Neural crest cell (in vitro differentiated cells): ENCODE measurements around the gene CYB5D1. TPM values are rescaled to one million over a fixed set of nuclear protein-coding genes. Genes with fewer than 3 reads are reported as not detected.
A peak's percentile ranks its signal among the peaks of the same experiment; 100 is the strongest.

Experiments used
- DNase-seq: peaks from one replicate; pipeline ENCODE4 v3.0.0; 2021; ENCODE audit warnings: low read depth, mixed read lengths, low spot score
- H3K27ac Mint-ChIP-seq: one replicate; pipeline ENCODE4 v1.8.0; 2021; ENCODE audit warnings: mild to moderate bottlenecking, mixed read lengths; ENCODE audit not compliant: unreplicated experiment
- H3K27me3 Mint-ChIP-seq: 2 replicates; pipeline ENCODE4 v1.8.0; 2021; ENCODE audit warnings: low read depth, mild to moderate bottlenecking, mixed read lengths
- H3K36me3 Mint-ChIP-seq: 2 replicates; pipeline ENCODE4 v1.8.0; 2021; ENCODE audit warnings: low read depth, mild to moderate bottlenecking, mixed read lengths
- H3K4me1 Mint-ChIP-seq: 2 replicates; pipeline ENCODE4 v1.8.0; 2021; ENCODE audit warnings: mixed read lengths
- H3K4me3 Mint-ChIP-seq: one replicate; pipeline ENCODE4 v1.8.0; 2021; ENCODE audit warnings: mild to moderate bottlenecking, mixed read lengths
- H3K9me3 Mint-ChIP-seq: 2 replicates; pipeline ENCODE4 v1.8.0; 2021; ENCODE audit warnings: mixed read lengths
- CTCF ChIP-seq: fragments of 200-600 bp; sonication (generic); conservative IDR thresholded peaks from 2 replicates; pipeline ENCODE4 v1.5.0; 2021; ENCODE audit warnings: antibody characterized with exemption, mild to moderate bottlenecking
- total RNA-seq: library from RNA; stranded (reverse); gene quantifications from 2 replicates; pipeline ENCODE4 v1.2.1, GENCODE V29; 2021

CYB5D1 gene
- total RNA-seq, 1 donor from 2014 or later, result 12.7 TPM

DNA sequence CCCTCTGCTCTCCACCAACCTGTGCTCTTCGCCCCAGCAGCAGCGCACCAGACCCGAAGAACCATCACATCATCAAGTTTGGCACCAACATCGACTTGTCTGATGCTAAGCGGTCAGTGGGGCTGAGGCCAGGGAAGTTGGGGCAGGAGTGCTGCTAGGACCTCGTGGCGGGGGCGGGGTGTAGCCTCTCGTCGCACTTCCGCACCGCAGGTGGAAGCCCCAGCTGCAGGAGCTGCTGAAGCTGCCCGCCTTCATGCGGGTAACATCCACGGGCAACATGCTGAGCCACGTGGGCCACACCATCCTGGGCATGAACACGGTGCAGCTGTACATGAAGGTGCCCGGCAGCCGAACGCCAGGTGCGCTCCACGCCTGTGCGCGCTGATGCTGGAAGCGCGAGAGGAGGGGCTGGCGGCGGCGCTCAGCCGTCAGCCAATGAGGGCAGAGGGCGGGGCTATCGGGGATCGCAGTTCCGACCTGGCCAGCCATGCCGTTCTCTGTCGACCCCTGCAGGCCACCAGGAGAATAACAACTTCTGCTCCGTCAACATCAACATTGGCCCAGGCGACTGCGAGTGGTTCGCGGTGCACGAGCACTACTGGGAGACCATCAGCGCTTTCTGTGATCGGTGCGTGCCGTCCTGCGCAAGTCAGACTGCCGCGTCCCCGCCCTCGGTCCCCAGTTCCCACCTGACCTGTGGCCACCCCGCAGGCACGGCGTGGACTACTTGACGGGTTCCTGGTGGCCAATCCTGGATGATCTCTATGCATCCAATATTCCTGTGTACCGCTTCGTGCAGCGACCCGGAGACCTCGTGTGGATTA is 6.2 kb upstream of the CYB5D1 start:
- peaks cover 10% of the 10 kb centered on the region for H3K4me1 Mint-ChIP-seq
- DNase-seq, result peak; percentile 93
- H3K27me3 Mint-ChIP-seq, result peaks cover 10% of the 10 kb centered on the region
- H3K9me3 Mint-ChIP-seq, result no peaks in the 10 kb centered on the region
- peaks cover 7% of the 10 kb centered on the region for H3K36me3 Mint-ChIP-seq
- no peak overlapping the region for H3K27ac Mint-ChIP-seq
- peak; percentile 91 for TF ChIP-seq CTCF
- peak overlapping the region; percentile 83 for H3K4me3 Mint-ChIP-seq

GRCh38 chr17:7852262-7852670 is 5.5 kb upstream of the CYB5D1 start:
- Mint-ChIP-seq H3K4me1 (peaks cover 10% of the 10 kb centered on the region), H3K27ac (no peak overlapping the region), H3K27me3 (peaks cover 10% of the 10 kb centered on the region), H3K4me3 (peak overlapping the region; percentile 83), H3K36me3 (peaks cover 7% of the 10 kb centered on the region), H3K9me3 (no peaks in the 10 kb centered on the region)
- no peak for TF ChIP-seq CTCF
- no peak for DNase-seq

DNA sequence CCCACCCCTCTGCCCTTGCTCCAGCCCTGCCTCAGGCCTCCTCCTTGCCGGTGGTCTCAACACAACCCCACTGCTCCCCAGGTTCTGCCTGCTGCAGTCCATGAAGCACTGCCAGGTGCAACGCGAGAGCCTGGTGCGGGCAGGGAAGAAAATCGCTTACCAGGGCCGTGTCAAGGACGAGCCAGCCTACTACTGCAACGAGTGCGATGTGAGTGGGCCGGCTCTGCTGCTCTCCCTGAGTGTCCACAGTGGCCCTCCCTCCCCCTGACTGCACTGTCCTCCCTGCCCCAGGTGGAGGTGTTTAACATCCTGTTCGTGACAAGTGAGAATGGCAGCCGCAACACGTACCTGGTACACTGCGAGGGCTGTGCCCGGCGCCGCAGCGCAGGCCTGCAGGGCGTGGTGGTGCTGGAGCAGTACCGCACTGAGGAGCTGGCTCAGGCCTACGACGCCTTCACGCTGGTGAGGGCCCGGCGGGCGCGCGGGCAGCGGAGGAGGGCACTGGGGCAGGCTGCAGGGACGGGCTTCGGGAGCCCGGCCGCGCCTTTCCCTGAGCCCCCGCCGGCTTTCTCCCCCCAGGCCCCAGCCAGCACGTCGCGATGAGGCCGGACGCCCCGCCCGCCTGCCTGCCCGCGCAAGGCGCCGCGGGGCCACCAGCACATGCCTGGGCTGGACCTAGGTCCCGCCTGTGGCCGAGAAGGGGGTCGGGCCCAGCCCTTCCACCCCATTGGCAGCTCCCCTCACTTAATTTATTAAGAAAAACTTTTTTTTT is 4.7 kb upstream of the CYB5D1 start:
- H3K9me3 Mint-ChIP-seq, result no peaks in the 10 kb centered on the region
- peaks cover 7% of the 10 kb centered on the region for H3K36me3 Mint-ChIP-seq
- H3K27me3 Mint-ChIP-seq, result peaks cover 10% of the 10 kb centered on the region
- no peak overlapping the region for H3K4me3 Mint-ChIP-seq
- TF ChIP-seq CTCF, result no peak
- H3K27ac Mint-ChIP-seq, result no peak overlapping the region
- DNase-seq, result no peak
- peaks cover 10% of the 10 kb centered on the region for H3K4me1 Mint-ChIP-seq

DNA sequence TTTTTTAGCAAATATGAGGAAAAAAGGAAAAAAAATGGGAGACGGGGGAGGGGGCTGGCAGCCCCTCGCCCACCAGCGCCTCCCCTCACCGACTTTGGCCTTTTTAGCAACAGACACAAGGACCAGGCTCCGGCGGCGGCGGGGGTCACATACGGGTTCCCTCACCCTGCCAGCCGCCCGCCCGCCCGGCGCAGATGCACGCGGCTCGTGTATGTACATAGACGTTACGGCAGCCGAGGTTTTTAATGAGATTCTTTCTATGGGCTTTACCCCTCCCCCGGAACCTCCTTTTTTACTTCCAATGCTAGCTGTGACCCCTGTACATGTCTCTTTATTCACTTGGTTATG is 4.1 kb upstream of the CYB5D1 start:
- Mint-ChIP-seq H3K36me3 (peaks cover 7% of the 10 kb centered on the region), H3K27me3 (peaks cover 10% of the 10 kb centered on the region), H3K4me1 (peaks cover 10% of the 10 kb centered on the region), H3K9me3 (no peaks in the 10 kb centered on the region), H3K27ac (no peak overlapping the region), H3K4me3 (peak overlapping the region; percentile 60)
- DNase-seq, result no peak
- no peak for TF ChIP-seq CTCF

DNA sequence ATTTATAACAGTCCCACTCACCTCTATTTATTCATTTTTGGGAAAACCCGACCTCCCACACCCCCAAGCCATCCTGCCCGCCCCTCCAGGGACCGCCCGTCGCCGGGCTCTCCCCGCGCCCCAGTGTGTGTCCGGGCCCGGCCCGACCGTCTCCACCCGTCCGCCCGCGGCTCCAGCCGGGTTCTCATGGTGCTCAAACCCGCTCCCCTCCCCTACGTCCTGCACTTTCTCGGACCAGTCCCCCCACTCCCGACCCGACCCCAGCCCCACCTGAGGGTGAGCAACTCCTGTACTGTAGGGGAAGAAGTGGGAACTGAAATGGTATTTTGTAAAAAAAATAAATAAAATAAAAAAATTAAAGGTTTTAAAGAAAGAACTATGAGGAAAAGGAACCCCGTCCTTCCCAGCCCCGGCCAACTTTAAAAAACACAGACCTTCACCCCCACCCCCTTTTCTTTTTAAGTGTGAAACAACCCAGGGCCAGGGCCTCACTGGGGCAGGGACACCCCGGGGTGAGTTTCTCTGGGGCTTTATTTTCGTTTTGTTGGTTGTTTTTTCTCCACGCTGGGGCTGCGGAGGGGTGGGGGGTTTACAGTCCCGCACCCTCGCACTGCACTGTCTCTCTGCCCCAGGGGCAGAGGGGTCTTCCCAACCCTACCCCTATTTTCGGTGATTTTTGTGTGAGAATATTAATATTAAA is 3.6 kb upstream of the CYB5D1 start:
- Mint-ChIP-seq H3K4me3 (peak overlapping the region; percentile 60), H3K9me3 (no peaks in the 10 kb centered on the region), H3K27ac (no peak overlapping the region), H3K4me1 (peaks cover 10% of the 10 kb centered on the region), H3K36me3 (peaks cover 7% of the 10 kb centered on the region), H3K27me3 (peaks cover 10% of the 10 kb centered on the region)
- no peak for TF ChIP-seq CTCF
- no peak for DNase-seq
